Measurements from ENCODE around the gene AKAP8L. TPM values are rescaled to one million over a fixed set of nuclear protein-coding genes. Genes with fewer than 3 reads are reported as not detected.
A peak's percentile ranks its signal among the peaks of the same experiment; 100 is the strongest.

The AKAP8L gene
- total and polyA plus RNA-seq, 9 of the 15 experiments (the other 6 are each of a cell fraction or from before 2014, with no cell fraction given) = 2.4 to 116 (median 70.7) TPM

- TF ChIP-seq ZNF785 (CRISPR knock-in tag; IDR thresholded peaks at IDR 0.05) = no peak
- TF ChIP-seq DACH1 (IDR thresholded peaks at IDR 0.05; ENCODE audit: partially characterized antibody) = peak; percentile 63
- TF ChIP-seq TRIM24 (IDR thresholded peaks at IDR 0.05) = peak in 1 of 2 experiments; percentile 59; a peak in 1 of 4 replicates
- no peak for TF ChIP-seq CREB5 (CRISPR knock-in tag; IDR thresholded peaks at IDR 0.05)
- peak; percentile 86 for TF ChIP-seq VEZF1 (CRISPR knock-in tag; IDR thresholded peaks at IDR 0.05)
- peak; percentile 59 for TF ChIP-seq MITF (IDR thresholded peaks at IDR 0.05)
- TF ChIP-seq GATAD2B (IDR thresholded peaks at IDR 0.05; ENCODE audit: borderline replicate concordance) = peak; percentile 92
- no peak for TF ChIP-seq NR2C2 (CRISPR knock-in tag; IDR thresholded peaks at IDR 0.05)
- no peak for TF ChIP-seq NR2C2 (tag; IDR thresholded peaks at IDR 0.05)
- peak; percentile 93 for TF ChIP-seq NCOA6 (IDR thresholded peaks at IDR 0.05)
- peak; percentile 61; the same call in 1 of the 2 replicates for TF ChIP-seq ATF7 (IDR thresholded peaks at IDR 0.05)
- TF ChIP-seq ZNF3 (CRISPR knock-in tag; IDR thresholded peaks at IDR 0.05) = no peak
- peak; percentile 86; the same call in 1 of the 2 replicates for TF ChIP-seq CGGBP1 (CRISPR knock-in tag; IDR thresholded peaks at IDR 0.05)
- TF ChIP-seq MAZ (CRISPR knock-in tag; conservative IDR thresholded peaks at IDR 0.05 in 1 of 2, IDR thresholded peaks at IDR 0.05 in 1 of 2) = peak; percentile 97 to 98
- TF ChIP-seq NFIC (IDR thresholded peaks at IDR 0.05) = peak; percentile 77
- no peak for TF ChIP-seq TCFL5 (CRISPR knock-in tag; conservative IDR thresholded peaks at IDR 0.05)
- peak; percentile 100 for TF ChIP-seq ZBTB17 (CRISPR knock-in tag; IDR thresholded peaks at IDR 0.05)
- TF ChIP-seq FOXP1 (CRISPR knock-in tag; IDR thresholded peaks at IDR 0.05) = peak; percentile 68
- TF ChIP-seq YY1 (IDR thresholded peaks at IDR 0.05; ENCODE audit: borderline replicate concordance in 1 of 3, control insufficient read depth in 1 of 3, extremely low read depth in 1 of 3, insufficient read depth in 3 of 3, insufficient read length in 1 of 3, insufficient replicate concordance in 2 of 3, low read depth in 1 of 3, low read length in 2 of 3) = peak; percentile 88 to 97 (median 97)
- TF ChIP-seq SMAD4 (CRISPR knock-in tag; conservative IDR thresholded peaks at IDR 0.05) = peak; percentile 90
- peak; percentile 41 to 87 for TF ChIP-seq E2F6 (IDR thresholded peaks at IDR 0.05; ENCODE audit: borderline replicate concordance in 1 of 2, extremely low read depth in 1 of 2, insufficient read depth in 1 of 2, insufficient read length in 1 of 2, low read depth in 1 of 2, low read length in 1 of 2, poor library complexity in 1 of 2, severe bottlenecking in 1 of 2)
These were observed 14.1 kb upstream of the AKAP8L start (continued) for GRCh38 chr19:15432629-15433518.
